ENCODE results near the gene MAST1. TPM values are rescaled to one million over a fixed set of nuclear protein-coding genes. Genes with fewer than 3 reads are reported as not detected.

The MAST1 gene
- total and polyA plus RNA-seq, 2 donors from 2014 or later = 0.35 to 0.39 TPM

- Histone ChIP-seq H3K4me1 (ENCODE audit: control insufficient read depth in 2 of 3, insufficient read depth in 2 of 3, low read depth in 1 of 3, low read length in 3 of 3) (no peaks in the 10 kb centered on the region), H3K36me3 (ENCODE audit: control insufficient read depth in 2 of 3, insufficient read depth in 3 of 3, low read length in 3 of 3) (no peaks in the 10 kb centered on the region), H3K9ac (ENCODE audit: low read length in 3 of 3) (no peak overlapping the region), H3K9me3 (ENCODE audit: control insufficient read depth in 2 of 3, insufficient read depth in 1 of 3, low read length in 3 of 3) (no peaks in the 10 kb centered on the region), H3K4me3 (ENCODE audit: low read length in 3 of 3) (no peak overlapping the region), H3K27ac (ENCODE audit: low read depth in 2 of 2, low read length in 2 of 2) (no peak overlapping the region), H3K27me3 (ENCODE audit: control insufficient read depth, insufficient read depth, low read length) (no peaks in the 10 kb centered on the region)
- TF ChIP-seq, protein P1, sequence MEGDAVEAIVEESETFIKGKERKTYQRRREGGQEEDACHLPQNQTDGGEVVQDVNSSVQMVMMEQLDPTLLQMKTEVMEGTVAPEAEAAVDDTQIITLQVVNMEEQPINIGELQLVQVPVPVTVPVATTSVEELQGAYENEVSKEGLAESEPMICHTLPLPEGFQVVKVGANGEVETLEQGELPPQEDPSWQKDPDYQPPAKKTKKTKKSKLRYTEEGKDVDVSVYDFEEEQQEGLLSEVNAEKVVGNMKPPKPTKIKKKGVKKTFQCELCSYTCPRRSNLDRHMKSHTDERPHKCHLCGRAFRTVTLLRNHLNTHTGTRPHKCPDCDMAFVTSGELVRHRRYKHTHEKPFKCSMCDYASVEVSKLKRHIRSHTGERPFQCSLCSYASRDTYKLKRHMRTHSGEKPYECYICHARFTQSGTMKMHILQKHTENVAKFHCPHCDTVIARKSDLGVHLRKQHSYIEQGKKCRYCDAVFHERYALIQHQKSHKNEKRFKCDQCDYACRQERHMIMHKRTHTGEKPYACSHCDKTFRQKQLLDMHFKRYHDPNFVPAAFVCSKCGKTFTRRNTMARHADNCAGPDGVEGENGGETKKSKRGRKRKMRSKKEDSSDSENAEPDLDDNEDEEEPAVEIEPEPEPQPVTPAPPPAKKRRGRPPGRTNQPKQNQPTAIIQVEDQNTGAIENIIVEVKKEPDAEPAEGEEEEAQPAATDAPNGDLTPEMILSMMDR (IDR thresholded peaks at IDR 0.05; ENCODE audit: borderline replicate concordance, extremely low read depth, insufficient read depth) = no peak
- intact Hi-C loops (cut with DNase I) = no loop called here
- FAIRE-seq (no peak), DNase-seq (no peak)
These were observed 16.6 kb upstream of the MAST1 start for GRCh38 chr19:12821761-12822160.

GRCh38 chr19:12825254-12826131 is 12.8 kb upstream of the MAST1 start:
- intact Hi-C loops (cut with DNase I) = no loop called here
- Histone ChIP-seq H3K27ac (ENCODE audit: low read depth in 2 of 2, low read length in 2 of 2) (no peak overlapping the region), H3K9me3 (ENCODE audit: control insufficient read depth in 2 of 3, insufficient read depth in 1 of 3, low read length in 3 of 3) (no peaks in the 10 kb centered on the region), H3K27me3 (ENCODE audit: control insufficient read depth, insufficient read depth, low read length) (no peaks in the 10 kb centered on the region), H3K36me3 (ENCODE audit: control insufficient read depth in 2 of 3, insufficient read depth in 3 of 3, low read length in 3 of 3) (no peaks in the 10 kb centered on the region), H3K4me3 (ENCODE audit: low read length in 3 of 3) (no peak overlapping the region), H3K4me1 (ENCODE audit: control insufficient read depth in 2 of 3, insufficient read depth in 2 of 3, low read depth in 1 of 3, low read length in 3 of 3) (peaks cover 0 to 2% (median 0%) of the 10 kb centered on the region in 3 donors), H3K9ac (ENCODE audit: low read length in 3 of 3) (no peak overlapping the region)
- TF ChIP-seq, protein P1 (IDR thresholded peaks at IDR 0.05; ENCODE audit: borderline replicate concordance, extremely low read depth, insufficient read depth) = peak; percentile 4
- DNase-seq (peak in 2 of 5 donors; percentile 44 to 57), FAIRE-seq (no peak)

- DNase-seq (peak in 1 of 5 donors; percentile 56), FAIRE-seq (no peak)
- TF ChIP-seq, protein P1 (IDR thresholded peaks at IDR 0.05; ENCODE audit: borderline replicate concordance, extremely low read depth, insufficient read depth) = no peak
- no peak overlapping the region for H3K27ac ChIP-seq (ENCODE audit: low read depth in 2 of 2, low read length in 2 of 2)
- H3K4me1 ChIP-seq (ENCODE audit: control insufficient read depth in 2 of 3, insufficient read depth in 2 of 3, low read depth in 1 of 3, low read length in 3 of 3) = peaks cover 0 to 6% (median 0%) of the 10 kb centered on the region in 3 donors
- H3K9me3 ChIP-seq (ENCODE audit: control insufficient read depth in 2 of 3, insufficient read depth in 1 of 3, low read length in 3 of 3) = no peaks in the 10 kb centered on the region
- no peak overlapping the region for H3K9ac ChIP-seq (ENCODE audit: low read length in 3 of 3)
- intact Hi-C loops (cut with DNase I) = no loop called here
- H3K4me3 ChIP-seq (ENCODE audit: low read length in 3 of 3) = no peak overlapping the region
- H3K36me3 ChIP-seq (ENCODE audit: control insufficient read depth in 2 of 3, insufficient read depth in 3 of 3, low read length in 3 of 3) = no peaks in the 10 kb centered on the region
- H3K27me3 ChIP-seq (ENCODE audit: control insufficient read depth, insufficient read depth, low read length) = peaks cover 8% of the 10 kb centered on the region
These were observed 9.8 kb upstream of the MAST1 start for GRCh38 chr19:12828494-12828893.
